K562 (cell line): Measurements from ENCODE around the gene NTM. TPM values are rescaled to one million over a fixed set of nuclear protein-coding genes. Genes with fewer than 3 reads are reported as not detected.

Experiments used
- ATAC-seq: fragments of 200-7000 bp; cut with Tn5 transposase; 3 replicates; pipeline ENCODE4 v1.9.1; 2020; ENCODE audit warnings: moderate library complexity
- BruUV-seq: library from RNA; stranded (reverse); fragments of 400-500 nt; replicated peaks from 2 replicates; lab custom pipeline; 2021; lab: Mats Ljungman, UMichigan
- CTCF ChIA-PET: fragments of 300-600 bp; formaldehyde crosslinking; extraction: SDS; loops from one replicate; lab custom pipeline; 2021; ENCODE audit warnings: low intra/inter-chr PET ratio; lab: Yijun Ruan, JAX
- POLR2A ChIA-PET: fragments of 300-600, 350-650 bp; sonication (Branson Sonifier 250); formaldehyde crosslinking; extraction: SDS; loops from one replicate; lab custom pipeline; 2021; ENCODE audit warnings: antibody characterized with exemption, inconsistent platforms; lab: Yijun Ruan, JAX
- DNase-seq, 4 experiments: peaks; one replicate each; pipeline versions ENCODE4 v3.0.0 to v3.0.0-alpha.2; 2011 to 2018; ENCODE audit warnings: low spot score in 3 of 4, mixed read lengths in 3 of 4; ENCODE audit errors: extremely low read depth in 1 of 4
- FAIRE-seq: peaks from 2 replicates; lab custom pipeline; 2011; peaks lifted over from hg19 to GRCh38; lab: Jason Lieb, UNC
- H2AFZ ChIP-seq: 2 replicates; pipeline ENCODE4 v1.6.0; 2011; ENCODE audit warnings: low read depth, low read length, control low read depth, inconsistent platforms
- H3K27ac ChIP-seq: fragments of 200-600 bp; 3 replicates; pipeline ENCODE4 v1.8.0; 2011; ENCODE audit warnings: low read depth, mild to moderate bottlenecking, control low read depth, inconsistent platforms, low read length, moderate library complexity, mixed read lengths; ENCODE audit errors: extremely low read depth
- H3K27me3 ChIP-seq, 2 experiments: fragments of 300-600 bp in 1 of 2; 2 replicates in 1 of 2; 3 replicates in 1 of 2; pipeline versions ENCODE4 v1.6.0 to v1.8.0; 2011; ENCODE audit warnings: inconsistent platforms in 2 of 2, low read length in 2 of 2, mild to moderate bottlenecking in 1 of 2, mixed read lengths in 1 of 2, moderate library complexity in 1 of 2; ENCODE audit not compliant: control insufficient read depth in 2 of 2, insufficient read depth in 2 of 2
- H3K36me3 ChIP-seq: fragments of 300-600 bp; 3 replicates; pipeline ENCODE4 v1.8.0; 2011; ENCODE audit warnings: mild to moderate bottlenecking, low read length, inconsistent platforms; ENCODE audit not compliant: control insufficient read depth, insufficient read depth
- H3K4me1 ChIP-seq, 2 experiments: fragments of 200-600 bp in 1 of 2; replicated peaks in 1 of 2; 2 replicates in 1 of 2; 3 replicates in 1 of 2; pipeline versions ENCODE4 v1.5.1 to v1.8.0; 2011; ENCODE audit warnings: inconsistent platforms in 2 of 2, low read length in 2 of 2, mild to moderate bottlenecking in 1 of 2, mixed read lengths in 1 of 2, moderate library complexity in 1 of 2; ENCODE audit not compliant: control insufficient read depth in 2 of 2, insufficient read depth in 2 of 2
- H3K4me2 ChIP-seq: 2 replicates; pipeline ENCODE4 v1.6.1; 2011; ENCODE audit warnings: low read length, control low read depth, inconsistent platforms, mixed read lengths; ENCODE audit not compliant: insufficient read depth
- H3K4me3 ChIP-seq: fragments of 200-600 bp; sonication (generic), shearing (Covaris generic); 2 replicates; pipeline ENCODE4 v1.5.1; 2016; ENCODE audit warnings: control low read depth, inconsistent platforms
- H3K79me2 ChIP-seq: fragments of 200-600 bp; 3 replicates; pipeline ENCODE4 v1.8.0; 2011; ENCODE audit warnings: low read length, inconsistent platforms; ENCODE audit not compliant: control insufficient read depth, insufficient read depth
- H3K9ac ChIP-seq, 2 experiments: 2 replicates each; pipeline versions ENCODE4 v1.6.0 to v1.6.1; 2011; ENCODE audit warnings: low read depth in 2 of 2, low read length in 2 of 2, control low read depth in 1 of 2, inconsistent platforms in 1 of 2, mild to moderate bottlenecking in 1 of 2, mixed read lengths in 1 of 2; ENCODE audit not compliant: insufficient read depth in 1 of 2
- H3K9me1 ChIP-seq: one replicate; pipeline ENCODE4 v1.6.0; 2011; ENCODE audit warnings: inconsistent platforms, mild to moderate bottlenecking, low read length, moderate library complexity; ENCODE audit not compliant: control insufficient read depth, insufficient read depth
- H3K9me3 ChIP-seq: replicated peaks from 2 replicates; pipeline ENCODE4 v1.5.1; 2011; ENCODE audit warnings: low read depth, low read length, inconsistent platforms; ENCODE audit not compliant: control insufficient read depth, insufficient read depth
- H4K20me1 ChIP-seq: replicated peaks from 2 replicates; pipeline ENCODE4 v1.6.1; 2011; ENCODE audit warnings: low read length, inconsistent platforms, mixed read lengths; ENCODE audit not compliant: control insufficient read depth, insufficient read depth
- ARID2 ChIP-seq: fragments of 450-650 bp; IDR thresholded peaks from 2 replicates; pipeline ENCODE4 v1.6.1; 2017; ENCODE audit warnings: antibody characterized with exemption, mild to moderate bottlenecking
- HMBOX1 ChIP-seq: sonication (generic); IDR thresholded peaks from 2 replicates; pipeline ENCODE4 v1.6.1; 2016
- KLF10 ChIP-seq: fragments of 250-450 bp; sonication (Bioruptor Pico); IDR thresholded peaks from 2 replicates; pipeline ENCODE4 v1.6.1; 2021; ENCODE audit warnings: matching md5 sums
- SMAD2 ChIP-seq: fragments of 150-350 bp; IDR thresholded peaks from 2 replicates; pipeline ENCODE4 v1.6.1; 2014; ENCODE audit warnings: low read depth, mild to moderate bottlenecking, low read length
- WGBS: fragments of 100-300 bp; shearing (Covaris generic); methylation state at CpG from one replicate; pipeline ENCODE4 v1.1.6; 2016; ENCODE audit warnings: low coverage, mixed read lengths; ENCODE audit not compliant: insufficient coverage; ENCODE audit errors: missing lambda C conversion rate; 5-methylcytosine and 5-hydroxymethylcytosine counted together
- in situ Hi-C: fragments of 300-500 bp; cut with MboI; formaldehyde crosslinking; loops from 4 replicates; pipeline ENCODE4 v1.15.0; 2018; ENCODE audit warnings: inconsistent platforms, mixed read lengths
- intact Hi-C: fragments of 100-400 bp; cut with micrococcal nuclease; formaldehyde crosslinking; loops from 2 replicates; pipeline ENCODE4 v1.14.2; 2022
- polyA plus RNA-seq, 8 experiments: library from polyadenylated mRNA; depleted of rRNA in 4 of 8; stranded (reverse) in 5 of 8; unstranded in 3 of 8; fragments of >200 nt; fragmentation: Nextera tagmentation in 2 of 8; fragmentation: Illumina TruSeq in 1 of 8; extraction: Ambion mirVana in 2 of 8; extraction: Trizol in 1 of 8; gene quantifications; 2 replicates each; pipeline versions ENCODE4 v1.2.1 to v1.2.3, GENCODE V29; 2011 to 2014; ENCODE audit warnings: inconsistent platforms in 1 of 8, missing spikeins in 1 of 8
- total RNA-seq, 7 experiments: library from RNA; depleted of rRNA in 6 of 7; stranded (reverse); fragments of >200 nt in 6 of 7; fragmentation: Illumina TruSeq in 2 of 7; extraction: Trizol in 2 of 7; gene quantifications; 2 replicates each; pipeline versions ENCODE4 v1.2.1 to v1.2.3, GENCODE V29; 2011 to 2021; ENCODE audit warnings: low replicate concordance in 1 of 7

NTM gene
- total and polyA plus RNA-seq, 9 of the 15 experiments (the other 6 are each of a cell fraction or from before 2014, with no cell fraction given) = not detected

DNA sequence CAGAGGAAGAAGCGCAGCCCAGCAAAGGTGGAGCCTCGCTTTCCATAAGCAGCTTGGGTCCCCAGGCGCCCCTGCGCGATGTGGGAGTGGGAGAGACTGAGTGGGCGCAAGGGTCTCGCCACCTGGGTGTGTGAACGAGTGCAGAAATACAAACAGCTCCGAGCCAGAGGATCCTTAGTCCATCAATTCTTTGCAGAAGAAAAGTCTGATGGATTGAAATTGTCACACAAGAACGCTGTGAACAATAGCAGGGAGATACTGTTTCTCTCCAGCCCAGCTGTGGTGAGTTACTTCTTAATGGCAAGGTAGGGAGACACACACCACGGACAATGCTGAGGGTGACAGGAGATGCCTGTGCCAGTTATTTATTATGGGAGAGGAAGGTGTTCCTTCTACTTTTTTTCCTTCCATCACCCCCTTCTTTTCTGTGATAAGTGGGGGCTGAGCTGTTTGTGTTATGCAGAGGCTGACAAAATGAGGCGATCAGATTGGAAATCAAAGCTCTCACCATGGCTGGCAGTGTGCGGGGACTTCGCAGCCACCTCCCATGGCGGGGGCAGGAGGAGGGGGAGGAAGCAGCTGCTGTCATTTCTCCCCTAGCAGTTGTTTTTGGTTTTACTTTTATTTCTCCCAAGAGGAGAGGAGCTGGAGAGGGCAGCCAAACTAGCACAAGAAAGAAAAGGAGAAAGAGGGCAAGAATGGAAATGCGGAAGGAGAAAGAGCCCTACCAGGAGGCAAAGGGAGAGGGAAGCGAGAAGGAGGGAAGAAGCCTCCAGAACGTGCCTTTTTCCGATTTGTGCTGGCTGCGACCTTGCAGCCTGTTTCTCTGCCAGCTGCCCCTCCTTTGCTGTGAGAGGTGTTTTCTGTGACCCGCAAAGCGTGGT is 755.8 kb downstream of the NTM start:
- DNase-seq (no peak), ATAC-seq (no peak), FAIRE-seq (no peak)
- ChIA-PET CTCF (no interaction called here), POLR2A (no interaction called here)
- no peak overlapping the region for H3K4me3 ChIP-seq
- no peak for TF ChIP-seq KLF10 (CRISPR knock-in tag)
- no peak for TF ChIP-seq SMAD2
- TF ChIP-seq HMBOX1 = no peak
- TF ChIP-seq ARID2 = no peak
- no TSS peak for BruUV-seq
- no peaks in the 10 kb centered on the region; the same call in 1 of the 2 replicates for H3K9me3 ChIP-seq
- H3K9me1 ChIP-seq = no peaks in the 10 kb centered on the region
- no peaks in the 10 kb centered on the region for H4K20me1 ChIP-seq
- H3K36me3 ChIP-seq = no peaks in the 10 kb centered on the region
- H3K79me2 ChIP-seq = no peaks in the 10 kb centered on the region
- in situ Hi-C loops (no loop called here), intact Hi-C loops (no loop called here)
- no peak overlapping the region for H3K27ac ChIP-seq
- WGBS = 1% methylated on average over 13 of the region's 22 CpGs
- H3K4me1 ChIP-seq = no peaks in the 10 kb centered on the region
- no peak overlapping the region for H3K4me2 ChIP-seq
- no peak overlapping the region for H2AFZ ChIP-seq
- H3K9ac ChIP-seq = no peak overlapping the region
- no peaks in the 10 kb centered on the region for H3K27me3 ChIP-seq
